ENCODE measurements around the gene CCR4.
A peak's percentile ranks its signal among the peaks of the same experiment; 100 is the strongest.
"Not testable (repeated sequence)": the region's sequence is repeated elsewhere in the genome, so short reads cannot be mapped to it uniquely, and the experiment has no call there.

CCR4 gene

DNA sequence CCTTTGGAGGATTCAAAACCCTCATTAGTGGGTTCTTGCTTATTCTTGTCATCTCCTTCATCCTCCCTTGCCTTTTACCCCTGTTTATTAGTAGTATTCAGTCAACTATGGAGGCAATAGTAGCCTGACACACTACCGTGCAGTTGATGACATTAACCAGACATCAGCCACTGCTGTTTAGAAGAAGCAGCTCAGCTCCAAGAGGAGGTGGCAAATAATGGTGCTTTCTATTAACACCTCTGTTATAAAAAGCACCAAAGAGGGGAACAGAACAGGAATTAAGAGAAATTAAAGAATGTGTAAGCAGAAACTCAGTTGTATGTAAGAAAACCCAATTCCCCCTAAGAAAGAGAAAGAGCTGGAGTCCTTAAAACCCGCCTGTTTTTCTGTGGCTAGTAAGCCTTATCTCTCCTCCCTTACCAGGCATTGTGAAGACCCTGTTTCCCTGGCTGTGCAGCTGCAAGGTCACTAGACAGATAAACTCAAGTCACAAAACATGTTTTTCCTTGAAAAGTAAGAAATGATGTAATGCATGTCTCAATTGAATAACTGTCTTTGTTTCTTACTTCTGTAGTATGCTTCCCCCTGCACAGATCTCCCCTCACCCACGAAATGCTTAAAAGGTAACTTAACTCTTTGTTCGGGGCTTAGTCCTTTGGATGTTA, 21.2 kb downstream of the CCR4 start:
- H3K4me3 ChIP-seq (ENCODE audit: low read depth, low read length): no peak overlapping the region
- no peak for DNase-seq (ENCODE audit: low read depth)

DNA sequence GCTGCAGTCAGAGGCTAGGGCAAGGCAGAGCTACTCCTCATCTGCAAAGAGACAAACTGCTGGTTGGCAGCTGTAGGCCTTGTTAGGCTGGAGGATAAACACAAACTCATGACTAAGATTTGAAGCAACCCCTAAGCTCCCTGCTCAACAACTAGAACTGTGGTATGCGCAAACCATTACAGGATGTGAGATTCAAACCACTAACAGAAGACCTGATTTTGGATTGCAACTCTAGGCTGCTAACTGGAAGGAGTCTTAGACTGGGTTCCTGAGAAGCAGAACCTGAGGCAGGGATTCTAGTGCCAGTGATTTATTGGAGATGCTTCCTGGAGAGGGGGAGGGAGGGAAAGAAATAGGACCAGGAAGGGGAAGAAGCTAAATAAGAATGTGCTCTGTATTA, 22.5 kb downstream of the CCR4 start:
- peak; percentile 10 for DNase-seq (ENCODE audit: low read depth)
- no peak overlapping the region for H3K4me3 ChIP-seq (ENCODE audit: low read depth, low read length)

GRCh38 chr3:32975891-32976595, 24.6 kb downstream of the CCR4 start:
- no peak overlapping the region for H3K4me3 ChIP-seq (ENCODE audit: low read depth, low read length)
- DNase-seq (ENCODE audit: low read depth): no peak

GRCh38 chr3:32977861-32978260, 26.4 kb downstream of the CCR4 start:
- DNase-seq (ENCODE audit: low read depth): no peak
- H3K4me3 ChIP-seq (ENCODE audit: low read depth, low read length): no peak overlapping the region

DNA sequence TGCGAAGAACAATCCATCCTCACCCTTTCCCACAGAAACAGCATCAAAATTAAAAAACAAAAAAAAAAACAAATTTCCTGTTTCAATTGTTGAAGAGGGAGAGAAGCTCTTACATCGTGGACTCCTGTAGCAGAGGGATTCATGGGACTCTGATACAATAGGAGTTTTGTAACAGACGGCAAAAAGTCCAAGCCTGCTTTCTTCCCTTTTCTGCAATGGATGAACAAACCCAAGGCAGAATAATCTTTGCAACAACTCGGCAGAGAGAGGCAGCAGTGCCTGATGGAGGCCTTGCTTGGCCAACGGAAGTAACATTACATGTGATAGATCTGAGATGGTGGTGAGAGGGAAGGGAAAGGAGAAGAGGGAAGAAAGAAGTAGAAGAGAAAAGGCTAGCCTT, 26.9 kb downstream of the CCR4 start:
- DNase-seq (ENCODE audit: low read depth): no peak
- H3K4me3 ChIP-seq (ENCODE audit: low read depth, low read length): no peak overlapping the region

DNA sequence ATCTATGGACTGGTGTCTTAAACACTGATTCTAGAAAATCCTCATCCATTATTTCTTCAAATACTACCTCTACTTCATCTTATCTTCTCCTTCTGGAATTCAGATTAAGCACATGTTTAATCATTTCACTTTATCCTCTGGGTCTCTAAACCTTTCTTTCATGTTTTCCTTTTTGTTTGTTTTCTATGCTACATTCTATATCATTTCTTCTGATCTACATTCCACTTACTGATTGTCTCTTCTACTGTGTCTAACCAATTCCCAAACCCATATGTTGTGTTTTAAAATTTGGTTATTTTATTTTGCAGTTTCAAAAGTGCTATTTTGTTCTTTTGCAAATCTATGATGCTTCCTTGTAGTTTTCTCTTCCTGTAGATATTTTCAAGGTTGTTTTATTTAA, 31.7 kb downstream of the CCR4 start:
- DNase-seq (ENCODE audit: low read depth): no peak
- no peak overlapping the region for H3K4me3 ChIP-seq (ENCODE audit: low read depth, low read length)

DNA sequence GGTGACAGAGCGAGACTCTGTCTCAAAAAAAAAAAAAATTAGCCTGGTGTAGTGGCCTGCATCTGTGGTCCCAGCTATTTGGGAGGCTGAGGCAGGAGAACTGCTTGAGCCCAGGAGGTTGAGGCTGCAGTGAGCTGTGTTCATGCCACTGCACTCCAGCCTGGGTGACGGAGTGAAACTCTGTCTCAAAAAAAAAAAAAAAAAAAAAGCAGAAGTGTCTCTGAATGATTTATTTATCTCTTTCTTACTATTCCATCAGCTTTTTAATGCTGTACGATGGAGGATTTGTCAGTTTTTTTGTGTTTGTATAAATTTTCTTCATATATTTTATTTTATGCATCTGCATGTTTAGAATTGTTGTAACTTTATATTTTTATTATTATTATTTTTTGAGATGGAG, 33.5 kb downstream of the CCR4 start:
- DNase-seq (ENCODE audit: low read depth); H3K4me3 ChIP-seq (ENCODE audit: low read depth, low read length): not testable (repeated sequence)

GRCh38 chr3:32989171-32989570, 37.7 kb downstream of the CCR4 start:
- DNase-seq (ENCODE audit: low read depth): no peak
- no peak overlapping the region for H3K4me3 ChIP-seq (ENCODE audit: low read depth, low read length)

GRCh38 chr3:32990116-32990515, 38.7 kb downstream of the CCR4 start:
- DNase-seq (ENCODE audit: low read depth): no peak
- H3K4me3 ChIP-seq (ENCODE audit: low read depth, low read length): no peak overlapping the region

DNA sequence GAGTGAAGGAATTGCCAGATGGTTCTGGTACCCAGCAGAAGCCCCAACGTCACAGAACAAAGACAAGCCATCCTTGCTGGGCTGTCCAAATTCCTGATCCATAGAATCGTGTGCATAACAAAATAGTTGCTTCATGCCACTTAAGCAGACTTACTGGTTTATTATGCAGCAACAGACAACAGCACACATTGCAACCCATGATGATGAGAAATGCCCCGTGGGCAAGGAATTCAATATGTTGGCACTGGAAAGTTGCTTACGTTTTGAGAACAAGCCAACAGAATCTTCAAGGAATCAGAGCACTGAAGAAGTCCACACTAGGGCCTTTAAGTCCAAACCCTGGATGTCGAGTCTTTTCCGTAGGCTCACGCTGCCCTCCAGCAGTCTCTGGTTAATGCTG, 40.3 kb downstream of the CCR4 start:
- no peak for DNase-seq (ENCODE audit: low read depth)
- H3K4me3 ChIP-seq (ENCODE audit: low read depth, low read length): no peak overlapping the region

DNA sequence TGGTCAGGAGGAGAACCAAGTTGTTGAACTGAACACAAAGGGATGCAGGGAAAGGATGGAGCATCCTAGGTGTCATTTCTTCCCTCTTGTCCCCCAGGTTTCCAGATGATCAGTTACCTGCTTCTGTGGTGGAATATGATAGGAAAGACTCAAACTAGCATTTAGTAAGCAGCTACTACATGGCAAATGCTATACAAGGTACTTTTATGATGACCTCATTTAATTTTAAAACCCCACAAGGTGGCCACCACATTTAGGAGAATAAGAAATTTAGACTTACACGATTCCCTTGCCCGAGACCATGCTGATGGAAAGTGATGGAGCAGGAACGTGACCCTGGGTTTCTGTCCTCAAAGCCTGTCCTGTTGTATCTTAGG, 40.9 kb downstream of the CCR4 start:
- no peak for DNase-seq (ENCODE audit: low read depth)
- no peak overlapping the region for H3K4me3 ChIP-seq (ENCODE audit: low read depth, low read length)

GRCh38 chr3:32994045-32994444, 42.6 kb downstream of the CCR4 start:
- DNase-seq (ENCODE audit: low read depth): no peak
- H3K4me3 ChIP-seq (ENCODE audit: low read depth, low read length): no peak overlapping the region

GRCh38 chr3:32995098-32995497, 43.7 kb downstream of the CCR4 start:
- no peak overlapping the region for H3K4me3 ChIP-seq (ENCODE audit: low read depth, low read length)
- no peak for DNase-seq (ENCODE audit: low read depth)

DNA sequence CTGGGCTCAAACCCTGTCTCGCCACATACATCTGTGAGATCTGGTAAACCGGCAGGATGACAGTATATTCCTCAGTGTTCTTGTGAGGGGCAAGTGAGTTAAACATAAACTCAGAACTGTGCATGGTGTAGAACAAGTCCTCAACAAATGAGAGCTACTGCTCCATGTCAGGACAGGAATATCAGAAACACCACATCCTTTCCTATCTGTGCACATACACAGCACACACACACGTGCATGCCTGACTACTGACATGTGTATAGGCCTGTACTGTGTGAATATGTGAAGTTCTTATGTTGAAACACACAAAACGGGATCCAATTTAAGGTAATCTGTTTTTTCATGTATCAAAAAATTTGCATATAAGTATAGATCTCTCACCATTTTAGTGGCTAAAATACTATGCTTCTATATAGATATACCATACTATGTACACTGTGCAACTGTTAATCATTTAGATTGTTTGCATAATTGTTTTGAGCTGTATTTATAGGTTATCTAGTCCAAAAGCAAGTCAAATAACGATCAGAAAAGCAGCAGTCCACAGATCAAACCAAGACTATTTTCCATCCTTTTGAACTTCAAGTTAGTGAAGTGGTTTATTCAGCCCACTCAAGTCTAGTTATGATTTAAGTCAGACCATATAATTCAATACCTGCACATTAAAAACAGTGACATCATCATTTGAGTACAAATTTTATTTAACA, 44.8 kb downstream of the CCR4 start:
- H3K4me3 ChIP-seq (ENCODE audit: low read depth, low read length): no peak overlapping the region
- DNase-seq (ENCODE audit: low read depth): no peak

- DNase-seq (ENCODE audit: low read depth): no peak
- H3K4me3 ChIP-seq (ENCODE audit: low read depth, low read length): no peak overlapping the region
Measured at GRCh38 chr3:32996755-32997091, 45.3 kb downstream of the CCR4 start.

- H3K4me3 ChIP-seq (ENCODE audit: low read depth, low read length): no peak overlapping the region
- no peak for DNase-seq (ENCODE audit: low read depth)
Measured at GRCh38 chr3:32998631-32999451, 47.4 kb downstream of the CCR4 start.

GRCh38 chr3:33000691-33001385, 49.4 kb downstream of the CCR4 start:
- H3K4me3 ChIP-seq (ENCODE audit: low read depth, low read length): no peak overlapping the region
- no peak for DNase-seq (ENCODE audit: low read depth)

- DNase-seq (ENCODE audit: low read depth): no peak
- no peak overlapping the region for H3K4me3 ChIP-seq (ENCODE audit: low read depth, low read length)
Measured at GRCh38 chr3:33001889-33002288, 50.4 kb downstream of the CCR4 start.

DNA sequence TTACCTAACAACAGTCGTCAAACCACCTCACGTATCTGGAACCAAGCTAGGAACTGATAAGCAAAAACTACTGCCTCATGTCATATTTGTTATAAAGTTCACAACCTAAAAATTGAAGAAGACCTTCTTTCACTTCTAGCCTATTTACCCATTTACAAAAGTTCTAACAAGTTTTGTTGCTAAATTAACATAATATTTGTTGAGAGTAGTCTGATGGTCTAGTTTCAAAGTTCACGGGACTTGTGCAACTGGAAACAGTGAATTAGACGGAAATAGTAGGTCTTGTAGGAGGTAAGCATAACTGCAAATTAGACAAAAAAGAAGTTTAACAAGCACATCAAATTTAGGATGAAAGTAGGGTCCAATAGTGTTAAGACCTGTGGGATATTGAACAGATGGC, 51.9 kb downstream of the CCR4 start:
- DNase-seq (ENCODE audit: low read depth): no peak
- H3K4me3 ChIP-seq (ENCODE audit: low read depth, low read length): no peak overlapping the region

DNA sequence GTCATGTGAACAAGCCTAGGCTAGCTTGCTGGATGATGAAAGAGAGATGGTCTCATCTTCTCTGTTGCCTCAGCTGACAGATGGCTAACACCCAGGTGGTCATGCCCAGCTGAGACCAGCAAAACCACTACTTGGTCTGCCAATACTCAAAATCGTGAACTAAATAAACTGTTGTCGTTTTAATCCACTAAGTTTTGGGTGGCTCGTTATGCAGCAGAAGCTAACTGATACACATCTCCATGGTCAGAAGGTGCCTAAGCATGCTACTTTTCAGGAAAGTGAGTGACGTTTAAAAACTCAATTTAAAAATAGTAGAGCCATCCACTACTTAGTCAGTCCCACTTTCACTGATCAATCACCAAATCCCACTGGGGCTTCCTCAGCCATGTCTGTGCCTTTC, 52.8 kb downstream of the CCR4 start:
- DNase-seq (ENCODE audit: low read depth): no peak
- H3K4me3 ChIP-seq (ENCODE audit: low read depth, low read length): no peak overlapping the region

All from skeletal muscle cell (primary cell).